GM12878 (cell line): ENCODE measurements around the gene LSMEM2. TPM values are rescaled to one million over a fixed set of nuclear protein-coding genes. Genes with fewer than 3 reads are reported as not detected.

Experiments
- BCL11A ChIP-seq: IDR thresholded peaks from 2 replicates; pipeline ENCODE4 v1.6.1; 2011; ENCODE audit warnings: low read depth, low read length
- E4F1 ChIP-seq: fragments of 450-650 bp; IDR thresholded peaks from 2 replicates; pipeline ENCODE4 v1.6.1; 2018; ENCODE audit warnings: borderline replicate concordance, mild to moderate bottlenecking; ENCODE audit not compliant: partially characterized antibody
- EP300 ChIP-seq, 2 experiments: fragments of 150-350 bp in 1 of 2; IDR thresholded peaks; 2 replicates each; pipeline ENCODE4 v1.6.1; 2011 to 2012; ENCODE audit warnings: low read depth in 2 of 2, low read length in 2 of 2, borderline replicate concordance in 1 of 2, improper control_type of control experiment in 1 of 2, inconsistent platforms in 1 of 2; ENCODE audit not compliant: control insufficient read depth in 1 of 2
- EZH2 ChIP-seq: IDR thresholded peaks from 2 replicates; pipeline ENCODE4 v1.6.1; 2012; ENCODE audit warnings: low read depth, mild to moderate bottlenecking, control low read depth, inconsistent platforms, low read length, borderline replicate concordance; ENCODE audit not compliant: control insufficient read depth
- FOXK2 ChIP-seq: fragments of 450-650 bp; IDR thresholded peaks from 2 replicates; pipeline ENCODE4 v1.6.1; 2017; ENCODE audit warnings: mild to moderate bottlenecking, moderate library complexity
- IRF3 ChIP-seq: fragments of 450-650 bp; IDR thresholded peaks from 2 replicates; pipeline ENCODE4 v1.6.1; 2014; ENCODE audit warnings: mild to moderate bottlenecking
- JUND ChIP-seq: IDR thresholded peaks from 2 replicates; pipeline ENCODE4 v1.6.1; 2012; ENCODE audit warnings: low read depth, mild to moderate bottlenecking, low read length, improper control_type of control experiment, moderate library complexity
- MEF2A ChIP-seq: IDR thresholded peaks from 2 replicates; pipeline ENCODE4 v1.6.1; 2011; ENCODE audit warnings: low read depth, mild to moderate bottlenecking, low read length, moderate library complexity; ENCODE audit not compliant: insufficient read depth
- MYC ChIP-seq: IDR thresholded peaks from 2 replicates; pipeline ENCODE4 v1.6.1; 2011; ENCODE audit warnings: mild to moderate bottlenecking, low read length, moderate library complexity, inconsistent platforms; ENCODE audit not compliant: insufficient read depth, insufficient replicate concordance, insufficient read length, severe bottlenecking
- NR2C2 ChIP-seq: IDR thresholded peaks from 2 replicates; pipeline ENCODE4 v1.6.1; 2011; ENCODE audit warnings: borderline replicate concordance, low read depth; ENCODE audit not compliant: control insufficient read depth, insufficient read length
- PKNOX1 ChIP-seq: fragments of 450-650 bp; IDR thresholded peaks from 2 replicates; pipeline ENCODE4 v1.6.1; 2016; ENCODE audit warnings: mild to moderate bottlenecking
- RAD51 ChIP-seq: fragments of 450-650 bp; IDR thresholded peaks from 2 replicates; pipeline ENCODE4 v1.6.1; 2016; ENCODE audit warnings: moderate library complexity, mild to moderate bottlenecking, inconsistent platforms
- RELA ChIP-seq: fragments of 450-650 bp; IDR thresholded peaks from 2 replicates; pipeline ENCODE4 v1.8.0; 2014; ENCODE audit warnings: borderline replicate concordance; ENCODE audit not compliant: partially characterized antibody
- REST ChIP-seq: IDR thresholded peaks from 2 replicates; pipeline ENCODE4 v1.6.1; 2012; ENCODE audit warnings: mild to moderate bottlenecking, low read depth, low read length
- RUNX3 ChIP-seq: IDR thresholded peaks from 2 replicates; pipeline ENCODE4 v1.6.1; 2012; ENCODE audit warnings: low read length, inconsistent platforms
- SUPT20H ChIP-seq: IDR thresholded peaks from 2 replicates; pipeline ENCODE4 v1.6.1; 2011; ENCODE audit warnings: low read depth, mild to moderate bottlenecking, low read length, moderate library complexity, borderline replicate concordance; ENCODE audit not compliant: control insufficient read depth
- USF2 ChIP-seq: IDR thresholded peaks from 2 replicates; pipeline ENCODE4 v1.6.1; 2011; ENCODE audit warnings: low read depth, low read length, improper control_type of control experiment, borderline replicate concordance
- ZNF217 ChIP-seq: fragments of 450-650 bp; IDR thresholded peaks from 2 replicates; pipeline ENCODE4 v1.6.1; 2017; ENCODE audit warnings: antibody characterized with exemption, mild to moderate bottlenecking
- polyA plus RNA-seq, 11 experiments: library from polyadenylated mRNA; depleted of rRNA in 4 of 11; unstranded in 6 of 11; stranded (reverse) in 5 of 11; fragments of >200 nt; fragmentation: Nextera tagmentation in 4 of 11; fragmentation: Illumina TruSeq in 1 of 11; extraction: Ambion mirVana in 4 of 11; extraction: Trizol in 1 of 11; gene quantifications; 1 replicate in 1 of 11; 2 replicates in 10 of 11; pipeline versions ENCODE4 v1.2.1 to v1.2.3, GENCODE V29; 2011 to 2016; ENCODE audit warnings: inconsistent platforms in 2 of 11, missing spikeins in 2 of 11, low read depth in 1 of 11
- total RNA-seq, 4 experiments: library from RNA; depleted of rRNA in 3 of 4; stranded (reverse); fragments of >200 nt in 3 of 4; fragmentation: Illumina TruSeq in 1 of 4; extraction: Trizol in 1 of 4; gene quantifications; 2 replicates each; pipeline versions ENCODE4 v1.2.1 to v1.2.3, GENCODE V29; 2013 to 2021

The LSMEM2 gene
- total and polyA plus RNA-seq, 10 of the 15 experiments (the other 5 are each of a cell fraction or from before 2014, with no cell fraction given) = 0.17 TPM; not detected in 9

- TF ChIP-seq EP300 (IDR thresholded peaks at IDR 0.05; ENCODE audit: borderline replicate concordance in 1 of 2, control insufficient read depth in 1 of 2, low read depth in 2 of 2, low read length in 2 of 2) (peak in 1 of 2 experiments; percentile 42; a peak in 1 of 4 replicates), USF2 (no peak), REST (no peak), SUPT20H (no peak), BCL11A (no peak; the same call in 1 of the 2 replicates), PKNOX1 (no peak), RAD51 (no peak), RUNX3 (no peak), EZH2 (no peak), IRF3 (no peak), ZNF217 (no peak), NR2C2 (no peak), MEF2A (no peak), E4F1 (no peak), FOXK2 (no peak), JUND (no peak), RELA (no peak), MYC (no peak)
These were observed 32.9 kb upstream of the LSMEM2 start (continued) for GRCh38 chr3:50245831-50246516.
